HEK293 (cell line): Measurements from ENCODE around the gene ME3.

ENCODE experiments used
- CTCF ChIA-PET: fragments of 350-600 bp; formaldehyde crosslinking; extraction: SDS; loops from one replicate; lab custom pipeline; 2021; ENCODE audit warnings: antibody characterized with exemption; lab: Yijun Ruan, JAX
- POLR2A ChIA-PET: fragments of 300-600 bp; formaldehyde crosslinking; extraction: SDS; loops from one replicate; lab custom pipeline; 2020; ENCODE audit warnings: antibody characterized with exemption, inconsistent platforms; lab: Yijun Ruan, JAX
- H3K27ac ChIP-seq: fragments of 200-500 bp; sonication (Bioruptor generic); 2 replicates; pipeline ENCODE4 v1.5.1; 2014; ENCODE audit warnings: low read depth, low read length, control low read depth, inconsistent platforms; ENCODE audit errors: extremely low read depth
- H3K36me3 ChIP-seq, 2 experiments: fragments of 200-500 bp in 1 of 2; sonication (Bioruptor generic) in 1 of 2; 1 replicate in 1 of 2; 2 replicates in 1 of 2; pipeline ENCODE4 v1.5.1; 2014 to 2017; ENCODE audit warnings: inconsistent platforms in 2 of 2, low read length in 2 of 2; ENCODE audit not compliant: control insufficient read depth in 2 of 2, insufficient read depth in 1 of 2
- H3K4me1 ChIP-seq: fragments of 200-500 bp; sonication (Bioruptor generic); 2 replicates; pipeline ENCODE4 v1.5.1; 2014; ENCODE audit warnings: mild to moderate bottlenecking, low read length, inconsistent platforms; ENCODE audit not compliant: control insufficient read depth, insufficient read depth
- H3K4me3 ChIP-seq: 2 replicates; pipeline ENCODE4 v1.5.1; 2011; ENCODE audit warnings: low read depth, mild to moderate bottlenecking, control low read depth, low read length, moderate library complexity
- H3K9me3 ChIP-seq: fragments of 200-500 bp; sonication (Bioruptor generic); 2 replicates; pipeline ENCODE4 v1.5.1; 2014; ENCODE audit warnings: low read depth, low read length, inconsistent platforms; ENCODE audit not compliant: control insufficient read depth, insufficient read depth
- AEBP2 ChIP-seq: fragments of 450-650 bp; formaldehyde crosslinking; IDR thresholded peaks from 2 replicates; pipeline ENCODE4 v1.5.1; 2016; ENCODE audit warnings: missing biosample characterization, missing genetic modification characterization, borderline replicate concordance
- ATF2 ChIP-seq: fragments of 450-650 bp; formaldehyde crosslinking; IDR thresholded peaks from 2 replicates; pipeline ENCODE4 v1.5.1; 2016; ENCODE audit warnings: missing biosample characterization, missing genetic modification characterization, low read depth
- BCL11B ChIP-seq: fragments of 450-650 bp; formaldehyde crosslinking; IDR thresholded peaks from 2 replicates; pipeline ENCODE4 v1.5.1; 2016; ENCODE audit warnings: low read depth, missing biosample characterization, missing genetic modification characterization
- EGR2 ChIP-seq: fragments of 450-650 bp; formaldehyde crosslinking; IDR thresholded peaks from 2 replicates; pipeline ENCODE4 v1.5.1; 2016; ENCODE audit warnings: low read depth, missing biosample characterization, missing genetic modification characterization
- TRIM28 ChIP-seq: IDR thresholded peaks from 2 replicates; pipeline ENCODE4 v1.6.1; 2011; ENCODE audit warnings: low read length, control low read depth, borderline replicate concordance
- ZNF10 ChIP-seq: fragments of 450-650 bp; formaldehyde crosslinking; IDR thresholded peaks from 2 replicates; pipeline ENCODE4 v1.5.1; 2017; ENCODE audit warnings: missing biosample characterization, missing genetic modification characterization
- ZNF140 ChIP-seq: fragments of 450-650 bp; formaldehyde crosslinking; IDR thresholded peaks from 2 replicates; pipeline ENCODE4 v1.5.1; 2016; ENCODE audit warnings: missing biosample characterization, missing genetic modification characterization
- ZNF18 ChIP-seq: fragments of 450-650 bp; formaldehyde crosslinking; IDR thresholded peaks from 2 replicates; pipeline ENCODE4 v1.5.1; 2016; ENCODE audit warnings: missing biosample characterization, missing genetic modification characterization
- ZNF248 ChIP-seq: fragments of 450-650 bp; formaldehyde crosslinking; IDR thresholded peaks from 2 replicates; pipeline ENCODE4 v1.5.1; 2017; ENCODE audit warnings: missing biosample characterization, missing genetic modification characterization
- ZNF280C ChIP-seq: fragments of 450-650 bp; formaldehyde crosslinking; IDR thresholded peaks from 2 replicates; pipeline ENCODE4 v1.5.1; 2016; ENCODE audit warnings: missing biosample characterization, missing genetic modification characterization
- ZNF394 ChIP-seq: fragments of 450-650 bp; formaldehyde crosslinking; IDR thresholded peaks from 2 replicates; pipeline ENCODE4 v1.5.1; 2016; ENCODE audit warnings: missing biosample characterization, missing genetic modification characterization, mild to moderate bottlenecking, moderate library complexity, borderline replicate concordance
- ZNF416 ChIP-seq: fragments of 450-650 bp; formaldehyde crosslinking; IDR thresholded peaks from 2 replicates; pipeline ENCODE4 v1.5.1; 2016; ENCODE audit warnings: missing biosample characterization, missing genetic modification characterization
- ZNF423 ChIP-seq: fragments of 450-650 bp; formaldehyde crosslinking; IDR thresholded peaks from 2 replicates; pipeline ENCODE4 v1.5.1; 2016; ENCODE audit warnings: missing biosample characterization, missing genetic modification characterization
- ZNF514 ChIP-seq: fragments of 450-650 bp; formaldehyde crosslinking; IDR thresholded peaks from 2 replicates; pipeline ENCODE4 v1.5.1; 2016; ENCODE audit warnings: missing biosample characterization, missing genetic modification characterization
- ZNF707 ChIP-seq: fragments of 450-650 bp; formaldehyde crosslinking; IDR thresholded peaks from 2 replicates; pipeline ENCODE4 v1.5.1; 2016; ENCODE audit warnings: missing biosample characterization, missing genetic modification characterization
- ZNF76 ChIP-seq: fragments of 450-650 bp; formaldehyde crosslinking; IDR thresholded peaks from 2 replicates; pipeline ENCODE4; 2016; ENCODE audit warnings: low read depth, missing biosample characterization, missing genetic modification characterization, borderline replicate concordance
- TF ChIP-seq, protein P1 (sequence below): fragments of 450-650 bp; formaldehyde crosslinking; IDR thresholded peaks from 2 replicates; pipeline ENCODE4 v1.5.1; 2016; ENCODE audit warnings: missing biosample characterization, missing genetic modification characterization

ME3 gene

GRCh38 chr11:86630229-86630981 is 42.0 kb downstream of the ME3 start:
- no peaks in the 10 kb centered on the region for H3K36me3 ChIP-seq
- H3K4me1 ChIP-seq, result no peaks in the 10 kb centered on the region
- TF ChIP-seq AEBP2 (no peak), ATF2 (tag by site-specific recombination) (no peak), BCL11B (tag by site-specific recombination) (no peak), ZNF18 (tag by site-specific recombination) (no peak), ZNF416 (tag by site-specific recombination) (no peak), ZNF10 (no peak), ZNF76 (tag by site-specific recombination) (no peak), ZNF707 (no peak), ZNF280C (tag by site-specific recombination) (no peak), ZNF394 (tag by site-specific recombination) (no peak), TRIM28 (no peak), EGR2 (tag by site-specific recombination) (no peak), ZNF514 (tag by site-specific recombination) (no peak), ZNF140 (tag by site-specific recombination) (no peak), ZNF248 (tag by site-specific recombination) (no peak), ZNF423 (tag by site-specific recombination) (no peak)
- TF ChIP-seq, protein P1, sequence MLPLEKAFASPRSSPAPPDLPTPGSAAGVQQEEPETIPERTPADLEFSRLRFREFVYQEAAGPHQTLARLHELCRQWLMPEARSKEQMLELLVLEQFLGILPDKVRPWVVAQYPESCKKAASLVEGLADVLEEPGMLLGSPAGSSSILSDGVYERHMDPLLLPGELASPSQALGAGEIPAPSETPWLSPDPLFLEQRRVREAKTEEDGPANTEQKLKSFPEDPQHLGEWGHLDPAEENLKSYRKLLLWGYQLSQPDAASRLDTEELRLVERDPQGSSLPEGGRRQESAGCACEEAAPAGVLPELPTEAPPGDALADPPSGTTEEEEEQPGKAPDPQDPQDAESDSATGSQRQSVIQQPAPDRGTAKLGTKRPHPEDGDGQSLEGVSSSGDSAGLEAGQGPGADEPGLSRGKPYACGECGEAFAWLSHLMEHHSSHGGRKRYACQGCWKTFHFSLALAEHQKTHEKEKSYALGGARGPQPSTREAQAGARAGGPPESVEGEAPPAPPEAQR, result no peak
- POLR2A ChIA-PET, result no interaction called here
- no peaks in the 10 kb centered on the region for H3K9me3 ChIP-seq
- H3K4me3 ChIP-seq, result no peak overlapping the region
- CTCF ChIA-PET, result interaction anchor here (0.6 to 2.3 kb wide), 6 partner anchors 9 to 119 kb away, joined by 3 to 9 read pairs (median 4); no protein-coding TSS in a partner anchor
- H3K27ac ChIP-seq, result no peak overlapping the region
